ENCODE measurements around the gene MATK. TPM values are rescaled to one million over a fixed set of nuclear protein-coding genes. Genes with fewer than 3 reads are reported as not detected.

MATK gene
- total and polyA plus RNA-seq, 4 donors, result 0.78 to 7.0 (median 1.8) TPM

DNA sequence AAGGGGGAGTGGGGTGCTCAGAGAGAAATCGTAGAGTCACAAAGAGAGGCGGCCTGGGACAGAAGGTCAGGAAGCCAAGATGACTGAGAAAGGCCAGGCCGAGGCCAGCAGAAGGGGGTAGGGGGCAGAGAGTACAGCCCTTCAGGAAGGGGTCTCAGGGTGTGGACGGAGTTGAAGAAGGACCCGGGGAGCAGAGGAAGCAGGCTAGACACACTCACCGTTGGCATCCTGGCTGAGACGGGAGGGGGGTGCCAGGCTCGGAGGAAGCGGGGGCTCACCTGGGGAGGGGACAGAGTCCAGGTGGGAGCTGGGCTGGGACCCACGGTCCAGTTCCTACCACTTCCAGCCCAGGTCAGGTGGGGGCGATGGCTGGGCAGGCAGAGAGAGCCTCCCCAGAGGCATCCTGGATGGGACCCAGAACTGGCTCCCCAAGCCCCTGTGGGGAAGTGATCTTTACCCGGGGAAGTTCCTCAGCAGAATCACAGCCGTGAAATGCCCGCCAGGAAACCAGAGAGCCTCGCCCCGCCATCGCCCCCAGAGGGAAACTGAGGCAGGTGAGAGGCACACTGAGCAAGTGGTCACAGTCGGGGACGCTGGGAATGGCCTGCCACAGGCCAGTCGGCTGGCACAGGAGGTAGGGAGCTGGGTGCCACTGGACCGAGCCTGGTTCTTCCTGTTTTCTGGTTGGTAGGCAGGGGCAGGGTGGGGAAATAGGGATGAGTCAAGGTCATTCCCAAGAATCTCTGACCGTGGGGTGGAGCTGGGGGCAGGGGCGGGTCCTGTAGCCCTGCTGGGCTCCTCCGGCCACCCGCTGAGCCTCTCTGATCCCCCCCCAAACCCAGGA lies 1.4 kb downstream of the MATK start (continued):
- TF ChIP-seq, protein P1, sequence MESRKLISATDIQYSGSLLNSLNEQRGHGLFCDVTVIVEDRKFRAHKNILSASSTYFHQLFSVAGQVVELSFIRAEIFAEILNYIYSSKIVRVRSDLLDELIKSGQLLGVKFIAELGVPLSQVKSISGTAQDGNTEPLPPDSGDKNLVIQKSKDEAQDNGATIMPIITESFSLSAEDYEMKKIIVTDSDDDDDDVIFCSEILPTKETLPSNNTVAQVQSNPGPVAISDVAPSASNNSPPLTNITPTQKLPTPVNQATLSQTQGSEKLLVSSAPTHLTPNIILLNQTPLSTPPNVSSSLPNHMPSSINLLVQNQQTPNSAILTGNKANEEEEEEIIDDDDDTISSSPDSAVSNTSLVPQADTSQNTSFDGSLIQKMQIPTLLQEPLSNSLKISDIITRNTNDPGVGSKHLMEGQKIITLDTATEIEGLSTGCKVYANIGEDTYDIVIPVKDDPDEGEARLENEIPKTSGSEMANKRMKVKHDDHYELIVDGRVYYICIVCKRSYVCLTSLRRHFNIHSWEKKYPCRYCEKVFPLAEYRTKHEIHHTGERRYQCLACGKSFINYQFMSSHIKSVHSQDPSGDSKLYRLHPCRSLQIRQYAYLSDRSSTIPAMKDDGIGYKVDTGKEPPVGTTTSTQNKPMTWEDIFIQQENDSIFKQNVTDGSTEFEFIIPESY (IDR thresholded peaks at IDR 0.05), result no peak
- TF ChIP-seq RXRA (IDR thresholded peaks at IDR 0.05) (no peak), FOXA2 (IDR thresholded peaks at IDR 0.05) (no peak), HNF4A (conservative IDR thresholded peaks at IDR 0.05) (no peak), RAD21 (IDR thresholded peaks at IDR 0.05) (no peak)
- TF ChIP-seq, protein P2, sequence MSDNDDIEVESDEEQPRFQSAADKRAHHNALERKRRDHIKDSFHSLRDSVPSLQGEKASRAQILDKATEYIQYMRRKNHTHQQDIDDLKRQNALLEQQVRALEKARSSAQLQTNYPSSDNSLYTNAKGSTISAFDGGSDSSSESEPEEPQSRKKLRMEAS (IDR thresholded peaks at IDR 0.05), result no peak

DNA sequence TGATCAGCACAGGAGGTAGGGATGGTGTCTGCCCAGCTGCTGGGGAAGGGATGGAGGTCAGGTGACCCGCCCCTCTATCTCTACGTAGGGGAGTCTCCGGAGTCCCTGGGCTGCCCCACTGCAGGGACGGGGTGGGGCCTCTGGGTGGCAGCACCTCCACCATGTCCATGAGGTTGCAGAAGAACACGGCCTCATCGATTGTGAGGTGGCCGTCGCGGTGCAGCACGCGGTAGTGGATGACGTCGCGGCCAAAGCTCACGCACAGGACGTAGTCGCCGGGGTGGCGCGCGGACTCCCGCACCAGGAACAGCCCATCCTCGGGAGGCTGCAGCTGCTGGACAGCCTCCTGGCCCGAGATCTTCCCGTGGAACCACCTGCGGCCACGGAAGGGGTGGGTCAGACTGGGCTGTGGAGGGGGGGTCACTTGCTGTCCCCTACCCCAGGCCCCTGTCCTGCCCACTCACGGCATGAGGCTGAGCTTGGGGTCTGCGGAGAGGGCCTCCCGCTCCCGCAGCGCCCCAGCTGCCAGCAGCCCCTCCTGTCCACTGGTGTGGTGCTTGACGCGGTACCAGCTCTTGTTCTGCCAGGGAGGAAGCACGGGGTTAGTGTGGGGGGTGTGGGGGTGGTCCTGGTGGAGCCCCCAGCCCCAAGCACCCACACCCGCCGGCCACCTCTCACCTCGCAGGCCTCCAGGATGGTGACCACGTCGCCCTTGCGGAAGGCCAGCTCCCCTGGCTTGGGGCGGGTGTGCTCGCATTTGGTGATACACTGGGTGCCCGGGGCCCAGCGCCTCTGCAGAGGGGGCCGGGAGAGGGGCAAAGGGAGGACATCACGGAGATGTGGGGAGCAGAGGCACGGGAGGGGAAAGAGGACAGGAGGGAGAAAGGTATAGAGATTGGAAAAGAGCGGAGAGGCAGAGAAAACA lies 2.3 kb downstream of the MATK start:
- Histone ChIP-seq H3K9me3 (ENCODE audit: control insufficient read depth in 4 of 4, low read length in 3 of 4) (peaks cover 10 to 15% (median 14%) of the 10 kb centered on the region in 4 donors), H3K4me1 (ENCODE audit: control insufficient read depth in 4 of 4, insufficient read depth in 4 of 4, low read length in 3 of 4) (peaks cover 0 to 7% (median 1%) of the 10 kb centered on the region in 4 donors), H3K27ac (ENCODE audit: low read depth in 1 of 2, low read length in 2 of 2) (no peak overlapping the region), H3K9ac (ENCODE audit: low read depth in 1 of 2, low read length in 2 of 2) (no peak overlapping the region), H3K36me3 (ENCODE audit: control insufficient read depth in 4 of 4, insufficient read depth in 3 of 4, low read depth in 1 of 4, low read length in 3 of 4) (peaks cover 0 to 1% (median 0%) of the 10 kb centered on the region in 4 donors), H3K4me3 (ENCODE audit: low read depth in 1 of 3, low read length in 3 of 3) (no peak overlapping the region), H3K27me3 (ENCODE audit: control insufficient read depth in 4 of 4, insufficient read depth in 4 of 4, low read length in 3 of 4) (peaks cover 0 to 15% (median under 1%) of the 10 kb centered on the region in 4 donors)
- WGBS, result 75% methylated on average over 49 of the region's 49 CpGs
- TF ChIP-seq RXRA (IDR thresholded peaks at IDR 0.05) (no peak), HNF4G (IDR thresholded peaks at IDR 0.05) (no peak), FOXA1 (IDR thresholded peaks at IDR 0.05) (no peak), EGR1 (IDR thresholded peaks at IDR 0.05; ENCODE audit: low read depth in 2 of 2) (no peak)
- TF ChIP-seq, protein P3, sequence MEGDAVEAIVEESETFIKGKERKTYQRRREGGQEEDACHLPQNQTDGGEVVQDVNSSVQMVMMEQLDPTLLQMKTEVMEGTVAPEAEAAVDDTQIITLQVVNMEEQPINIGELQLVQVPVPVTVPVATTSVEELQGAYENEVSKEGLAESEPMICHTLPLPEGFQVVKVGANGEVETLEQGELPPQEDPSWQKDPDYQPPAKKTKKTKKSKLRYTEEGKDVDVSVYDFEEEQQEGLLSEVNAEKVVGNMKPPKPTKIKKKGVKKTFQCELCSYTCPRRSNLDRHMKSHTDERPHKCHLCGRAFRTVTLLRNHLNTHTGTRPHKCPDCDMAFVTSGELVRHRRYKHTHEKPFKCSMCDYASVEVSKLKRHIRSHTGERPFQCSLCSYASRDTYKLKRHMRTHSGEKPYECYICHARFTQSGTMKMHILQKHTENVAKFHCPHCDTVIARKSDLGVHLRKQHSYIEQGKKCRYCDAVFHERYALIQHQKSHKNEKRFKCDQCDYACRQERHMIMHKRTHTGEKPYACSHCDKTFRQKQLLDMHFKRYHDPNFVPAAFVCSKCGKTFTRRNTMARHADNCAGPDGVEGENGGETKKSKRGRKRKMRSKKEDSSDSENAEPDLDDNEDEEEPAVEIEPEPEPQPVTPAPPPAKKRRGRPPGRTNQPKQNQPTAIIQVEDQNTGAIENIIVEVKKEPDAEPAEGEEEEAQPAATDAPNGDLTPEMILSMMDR (IDR thresholded peaks at IDR 0.05; ENCODE audit: low read depth, low read length, missing input control), result peak; percentile 18
- TF ChIP-seq, protein P2 (IDR thresholded peaks at IDR 0.05), result no peak
- TF ChIP-seq, protein P4, sequence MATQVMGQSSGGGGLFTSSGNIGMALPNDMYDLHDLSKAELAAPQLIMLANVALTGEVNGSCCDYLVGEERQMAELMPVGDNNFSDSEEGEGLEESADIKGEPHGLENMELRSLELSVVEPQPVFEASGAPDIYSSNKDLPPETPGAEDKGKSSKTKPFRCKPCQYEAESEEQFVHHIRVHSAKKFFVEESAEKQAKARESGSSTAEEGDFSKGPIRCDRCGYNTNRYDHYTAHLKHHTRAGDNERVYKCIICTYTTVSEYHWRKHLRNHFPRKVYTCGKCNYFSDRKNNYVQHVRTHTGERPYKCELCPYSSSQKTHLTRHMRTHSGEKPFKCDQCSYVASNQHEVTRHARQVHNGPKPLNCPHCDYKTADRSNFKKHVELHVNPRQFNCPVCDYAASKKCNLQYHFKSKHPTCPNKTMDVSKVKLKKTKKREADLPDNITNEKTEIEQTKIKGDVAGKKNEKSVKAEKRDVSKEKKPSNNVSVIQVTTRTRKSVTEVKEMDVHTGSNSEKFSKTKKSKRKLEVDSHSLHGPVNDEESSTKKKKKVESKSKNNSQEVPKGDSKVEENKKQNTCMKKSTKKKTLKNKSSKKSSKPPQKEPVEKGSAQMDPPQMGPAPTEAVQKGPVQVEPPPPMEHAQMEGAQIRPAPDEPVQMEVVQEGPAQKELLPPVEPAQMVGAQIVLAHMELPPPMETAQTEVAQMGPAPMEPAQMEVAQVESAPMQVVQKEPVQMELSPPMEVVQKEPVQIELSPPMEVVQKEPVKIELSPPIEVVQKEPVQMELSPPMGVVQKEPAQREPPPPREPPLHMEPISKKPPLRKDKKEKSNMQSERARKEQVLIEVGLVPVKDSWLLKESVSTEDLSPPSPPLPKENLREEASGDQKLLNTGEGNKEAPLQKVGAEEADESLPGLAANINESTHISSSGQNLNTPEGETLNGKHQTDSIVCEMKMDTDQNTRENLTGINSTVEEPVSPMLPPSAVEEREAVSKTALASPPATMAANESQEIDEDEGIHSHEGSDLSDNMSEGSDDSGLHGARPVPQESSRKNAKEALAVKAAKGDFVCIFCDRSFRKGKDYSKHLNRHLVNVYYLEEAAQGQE (IDR thresholded peaks at IDR 0.05), result no peak
- DNase-seq (ENCODE audit: low spot score), result no peak
